ENCODE results near the gene SLC39A13.
A peak's percentile ranks its signal among the peaks of the same experiment; 100 is the strongest.

SLC39A13 gene

DNA sequence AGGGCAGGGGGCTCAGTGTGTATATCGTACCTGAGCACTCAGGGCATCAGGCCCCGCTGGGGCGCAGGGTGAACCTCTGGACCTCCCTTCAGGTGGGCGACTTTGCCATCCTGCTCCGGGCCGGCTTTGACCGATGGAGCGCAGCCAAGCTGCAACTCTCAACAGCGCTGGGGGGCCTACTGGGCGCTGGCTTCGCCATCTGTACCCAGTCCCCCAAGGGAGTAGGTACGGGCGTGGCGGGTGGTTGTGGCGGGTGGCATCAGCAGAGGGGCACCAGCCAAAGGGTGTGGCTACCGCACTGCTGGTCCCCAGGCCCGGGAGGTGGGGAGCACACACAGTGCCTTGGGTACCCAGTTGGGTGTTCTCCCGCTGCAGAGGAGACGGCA is 6.3 kb downstream of the SLC39A13 start:
- no peak for DNase-seq (ENCODE audit: extremely low read depth, low read depth)
- H3K4me3 ChIP-seq (replicated peaks; ENCODE audit: low read depth, low read length) = no peak overlapping the region
- TF ChIP-seq, protein P1, sequence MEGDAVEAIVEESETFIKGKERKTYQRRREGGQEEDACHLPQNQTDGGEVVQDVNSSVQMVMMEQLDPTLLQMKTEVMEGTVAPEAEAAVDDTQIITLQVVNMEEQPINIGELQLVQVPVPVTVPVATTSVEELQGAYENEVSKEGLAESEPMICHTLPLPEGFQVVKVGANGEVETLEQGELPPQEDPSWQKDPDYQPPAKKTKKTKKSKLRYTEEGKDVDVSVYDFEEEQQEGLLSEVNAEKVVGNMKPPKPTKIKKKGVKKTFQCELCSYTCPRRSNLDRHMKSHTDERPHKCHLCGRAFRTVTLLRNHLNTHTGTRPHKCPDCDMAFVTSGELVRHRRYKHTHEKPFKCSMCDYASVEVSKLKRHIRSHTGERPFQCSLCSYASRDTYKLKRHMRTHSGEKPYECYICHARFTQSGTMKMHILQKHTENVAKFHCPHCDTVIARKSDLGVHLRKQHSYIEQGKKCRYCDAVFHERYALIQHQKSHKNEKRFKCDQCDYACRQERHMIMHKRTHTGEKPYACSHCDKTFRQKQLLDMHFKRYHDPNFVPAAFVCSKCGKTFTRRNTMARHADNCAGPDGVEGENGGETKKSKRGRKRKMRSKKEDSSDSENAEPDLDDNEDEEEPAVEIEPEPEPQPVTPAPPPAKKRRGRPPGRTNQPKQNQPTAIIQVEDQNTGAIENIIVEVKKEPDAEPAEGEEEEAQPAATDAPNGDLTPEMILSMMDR (IDR thresholded peaks at IDR 0.05; ENCODE audit: low read depth, low read length, missing control alignments) = no peak

DNA sequence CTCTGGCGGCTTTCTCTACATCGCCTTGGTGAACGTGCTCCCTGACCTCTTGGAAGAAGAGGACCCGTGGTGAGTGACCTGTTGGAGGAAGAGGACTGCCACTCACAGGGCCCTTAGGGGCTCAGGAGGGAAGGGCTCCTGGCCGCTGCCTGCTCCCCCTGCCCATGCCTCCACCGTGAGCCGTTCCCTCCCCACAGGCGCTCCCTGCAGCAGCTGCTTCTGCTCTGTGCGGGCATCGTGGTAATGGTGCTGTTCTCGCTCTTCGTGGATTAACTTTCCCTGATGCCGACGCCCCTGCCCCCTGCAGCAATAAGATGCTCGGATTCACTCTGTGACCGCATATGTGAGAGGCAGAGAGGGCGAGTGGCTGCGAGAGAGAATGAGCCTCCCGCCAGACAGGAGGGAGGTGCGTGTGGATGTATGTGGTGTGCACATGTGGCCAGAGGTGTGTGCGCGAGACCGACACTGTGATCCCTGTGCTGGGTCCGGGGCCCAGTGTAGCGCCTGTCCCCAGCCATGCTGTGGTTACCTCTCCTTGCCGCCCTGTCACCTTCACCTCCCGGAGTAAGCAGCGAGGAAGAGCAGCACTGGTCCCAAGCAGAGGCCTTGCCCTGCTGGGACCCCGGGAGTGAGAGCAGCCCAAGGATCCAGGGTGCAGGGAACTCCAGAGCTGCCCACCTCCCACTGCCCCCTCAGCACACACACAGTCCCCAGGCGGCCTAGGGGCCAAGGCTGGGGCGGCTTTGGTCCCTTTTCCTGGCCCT is 6.9 kb downstream of the SLC39A13 start:
- 0 out of 2 replicates have a peak overlapping the region, but pooled peaks have one; percentile 7 for H3K4me3 ChIP-seq (replicated peaks; ENCODE audit: low read depth, low read length)
- DNase-seq (ENCODE audit: extremely low read depth, low read depth) = no peak
- TF ChIP-seq, protein P1 (IDR thresholded peaks at IDR 0.05; ENCODE audit: low read depth, low read length, missing control alignments) = no peak

DNA sequence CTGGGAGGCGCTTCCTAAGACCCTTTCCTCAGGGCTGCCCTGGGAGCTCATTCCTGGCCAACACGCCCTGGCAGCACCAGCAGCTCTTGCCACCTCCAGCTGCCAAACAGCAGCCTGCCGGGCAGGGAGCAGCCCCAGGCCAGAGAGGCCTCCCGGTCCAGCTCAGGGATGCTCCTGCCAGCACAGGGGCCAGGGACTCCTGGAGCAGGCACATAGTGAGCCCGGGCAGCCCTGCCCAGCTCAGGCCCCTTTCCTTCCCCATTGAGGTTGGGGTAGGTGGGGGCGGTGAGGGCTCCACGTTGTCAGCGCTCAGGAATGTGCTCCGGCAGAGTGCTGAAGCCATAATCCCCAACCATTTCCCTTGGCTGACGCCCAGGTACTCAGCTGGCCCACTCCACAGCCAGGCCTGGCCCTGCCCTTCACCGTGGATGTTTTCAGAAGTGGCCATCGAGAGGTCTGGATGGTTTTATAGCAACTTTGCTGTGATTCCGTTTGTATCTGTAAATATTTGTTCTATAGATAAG is 7.6 kb downstream of the SLC39A13 start:
- DNase-seq (ENCODE audit: extremely low read depth, low read depth) = peak; percentile 91
- H3K4me3 ChIP-seq (replicated peaks; ENCODE audit: low read depth, low read length) = 0 out of 2 replicates have a peak overlapping the region, but pooled peaks have one; percentile 7
- TF ChIP-seq, protein P1 (IDR thresholded peaks at IDR 0.05; ENCODE audit: low read depth, low read length, missing control alignments) = no peak

DNA sequence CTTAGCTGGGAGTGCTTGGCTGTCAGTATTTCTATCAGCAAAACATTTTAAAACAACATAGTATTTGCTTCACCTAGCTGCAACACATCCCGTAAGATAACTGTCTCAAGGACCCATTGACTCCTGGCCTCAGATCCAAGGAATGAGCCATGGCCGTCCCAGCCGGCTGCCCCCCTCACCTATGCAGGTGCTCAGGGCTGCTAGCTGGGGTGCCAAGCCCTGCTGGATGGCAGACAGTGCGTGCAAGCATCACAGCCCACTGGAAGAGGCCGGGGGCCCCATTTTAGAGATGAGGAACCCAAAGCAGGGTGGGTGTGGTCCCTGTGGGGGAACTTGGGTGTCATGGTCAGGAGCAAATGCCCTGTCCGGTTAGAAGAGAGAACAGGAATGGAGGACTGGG is 9.3 kb downstream of the SLC39A13 start:
- no peak for DNase-seq (ENCODE audit: extremely low read depth, low read depth)
- H3K4me3 ChIP-seq (replicated peaks; ENCODE audit: low read depth, low read length) = no peak overlapping the region
- TF ChIP-seq, protein P1 (IDR thresholded peaks at IDR 0.05; ENCODE audit: low read depth, low read length, missing control alignments) = no peak

DNA sequence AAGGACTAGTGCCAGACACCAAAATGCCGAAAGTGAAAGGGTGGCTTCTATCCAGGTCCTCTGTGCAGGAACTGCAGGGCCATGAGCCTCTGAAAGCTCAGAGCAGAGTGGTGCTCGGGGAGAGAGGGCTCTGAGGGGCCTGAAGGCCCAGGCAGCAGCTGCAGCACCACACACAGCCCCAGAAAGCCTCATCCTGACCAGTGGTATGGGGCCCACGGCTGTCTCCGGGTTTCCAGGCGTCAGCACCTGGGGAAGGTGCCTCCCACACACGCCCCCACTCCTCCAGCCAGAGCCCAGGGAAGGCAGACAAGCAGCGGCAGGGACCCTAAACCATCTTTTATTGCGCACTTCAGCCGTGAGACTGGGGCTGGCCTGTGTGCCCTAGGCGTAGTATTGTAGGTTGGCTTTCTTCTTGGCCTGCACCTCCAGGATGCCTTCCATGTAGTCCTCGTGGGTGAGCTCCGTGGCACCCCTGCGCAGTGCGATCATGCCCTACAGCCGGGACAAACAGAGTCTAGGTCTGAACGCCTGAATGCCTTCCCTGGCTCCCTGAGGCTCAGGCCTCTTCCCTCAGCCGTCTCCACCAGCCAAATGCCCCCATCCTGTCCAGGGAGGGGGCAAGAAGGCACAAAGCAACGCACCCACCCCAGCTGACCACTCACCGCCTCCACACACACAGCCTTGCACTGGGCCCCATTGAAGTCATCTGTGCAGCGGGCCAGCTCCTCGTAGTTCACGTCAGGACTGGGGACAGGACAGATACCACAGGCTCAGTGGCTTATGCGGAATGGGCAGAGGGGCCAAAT is 10.3 kb downstream of the SLC39A13 start:
- H3K4me3 ChIP-seq (replicated peaks; ENCODE audit: low read depth, low read length) = no peak overlapping the region
- DNase-seq (ENCODE audit: extremely low read depth, low read depth) = no peak
- TF ChIP-seq, protein P1 (IDR thresholded peaks at IDR 0.05; ENCODE audit: low read depth, low read length, missing control alignments) = no peak

DNA sequence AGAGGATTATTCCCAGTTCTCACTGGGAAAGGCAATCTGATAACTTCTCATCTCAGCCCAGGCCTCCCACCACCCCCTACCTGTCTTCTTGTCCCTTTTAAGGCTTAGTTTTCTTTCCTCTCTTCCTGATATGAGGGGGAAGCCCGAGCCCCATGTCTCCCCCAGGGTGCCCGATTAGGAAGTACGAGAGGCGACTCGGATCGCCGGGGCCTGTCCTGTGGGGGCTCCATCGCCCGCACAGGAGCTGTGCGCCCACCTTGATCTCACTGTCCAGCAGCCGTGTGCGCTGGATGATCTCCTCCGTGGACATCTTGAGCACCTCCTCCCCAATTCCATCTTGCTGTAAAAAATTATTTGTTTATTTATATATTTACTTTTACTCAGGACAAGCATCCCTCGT is 17.2 kb downstream of the SLC39A13 start:
- TF ChIP-seq, protein P1 (IDR thresholded peaks at IDR 0.05; ENCODE audit: low read depth, low read length, missing control alignments) = no peak
- DNase-seq (ENCODE audit: extremely low read depth, low read depth) = no peak
- peak overlapping the region; percentile 99 for H3K4me3 ChIP-seq (replicated peaks; ENCODE audit: low read depth, low read length)

Measured in HFF-Myc (cell line).